NB4 (cell line): ENCODE results near the gene EMB.
"Not testable (repeated sequence)": the region's sequence is repeated elsewhere in the genome, so short reads cannot be mapped to it uniquely, and the experiment has no call there.

Experiments used
- DNase-seq: peaks from one replicate; pipeline ENCODE4 v3.0.0; 2010; ENCODE audit warnings: low read depth
- H3K4me3 ChIP-seq: one replicate; pipeline ENCODE4 v1.5.1; 2011; ENCODE audit warnings: mild to moderate bottlenecking, low read depth, low read length, moderate library complexity
- CTCF ChIP-seq: IDR thresholded peaks from one replicate; pipeline ENCODE4 v1.5.1; 2012; ENCODE audit warnings: low read depth, low read length
- MAX ChIP-seq: IDR thresholded peaks from 2 replicates; pipeline ENCODE4 v1.6.1; 2011; ENCODE audit warnings: low read depth, low read length
- MYC ChIP-seq: IDR thresholded peaks from 2 replicates; pipeline ENCODE4 v1.6.1; 2011; ENCODE audit warnings: low read depth, low read length
- POLR2A ChIP-seq: IDR thresholded peaks from 2 replicates; pipeline ENCODE4 v1.6.1; 2011; ENCODE audit warnings: mild to moderate bottlenecking; ENCODE audit not compliant: insufficient read length; ENCODE audit errors: extremely low read depth

EMB gene

GRCh38 chr5:50440651-50441492 lies at the start of gene EMB:
Gene EMB (minus strand): TSS chr5:50441288. CDS start chr5:50441151, 137 bp downstream.
- peak within 1 kb of the TSS; percentile 80 for H3K4me3 ChIP-seq
- TF ChIP-seq CTCF (peak; percentile 31), POLR2A (peak; percentile 75), MAX (peak; percentile 78), MYC (peak; percentile 87)
- peak; percentile 91 for DNase-seq

- DNase-seq, H3K4me3 ChIP-seq: not testable (repeated sequence)
Measured at GRCh38 chr5:50489491-50489890, 48.4 kb upstream of the EMB start.

GRCh38 chr5:50478790-50479189 lies 37.7 kb upstream of the EMB start:
- not testable (repeated sequence) for DNase-seq

GRCh38 chr5:50476549-50476948 lies 35.5 kb upstream of the EMB start:
- H3K4me3 ChIP-seq: no peak overlapping the region
- no peak for TF ChIP-seq CTCF
- no peak for TF ChIP-seq MYC
- no peak for TF ChIP-seq POLR2A
- no peak for TF ChIP-seq MAX
- DNase-seq: no peak

More at GRCh38 chr5:50478790-50479189, 37.7 kb upstream of the EMB start:
- H3K4me3 ChIP-seq: not testable (repeated sequence)

- not testable (repeated sequence) for DNase-seq, H3K4me3 ChIP-seq
Measured at GRCh38 chr5:50465015-50465414, 23.9 kb upstream of the EMB start.

- no peak for DNase-seq
- H3K4me3 ChIP-seq: no peak overlapping the region
- TF ChIP-seq MYC: no peak
- TF ChIP-seq CTCF: no peak
- no peak for TF ChIP-seq POLR2A
- TF ChIP-seq MAX: no peak
Measured at GRCh38 chr5:50463726-50464125, 22.6 kb upstream of the EMB start.

- TF ChIP-seq CTCF (no peak), MYC (no peak), MAX (no peak), POLR2A (no peak)
- no peak overlapping the region for H3K4me3 ChIP-seq
- no peak for DNase-seq
Measured at GRCh38 chr5:50463047-50463446, 22.0 kb upstream of the EMB start.

GRCh38 chr5:50462579-50462978 lies 21.5 kb upstream of the EMB start:
- DNase-seq, H3K4me3 ChIP-seq: not testable (repeated sequence)

GRCh38 chr5:50458372-50458771 lies 17.3 kb upstream of the EMB start:
- DNase-seq, H3K4me3 ChIP-seq: not testable (repeated sequence)

- DNase-seq, H3K4me3 ChIP-seq: not testable (repeated sequence)
Measured at GRCh38 chr5:50449241-50449640, 8.2 kb upstream of the EMB start.
